HAP-1 (cell line): ENCODE data around the gene TNFRSF19.
"Not testable (repeated sequence)": the region's sequence is repeated elsewhere in the genome, so short reads cannot be mapped to it uniquely, and the experiment has no call there.

Experiments used
- DNase-seq, 2 experiments: peaks; one replicate each; pipeline ENCODE4 v3.0.0-alpha.2; 2016 to 2020; ENCODE audit warnings: low spot score in 2 of 2
- H3K27me3 ChIP-seq: fragments of 250-450 bp; sonication (Bioruptor Pico); 2 replicates; pipeline ENCODE4 v1.5.1; 2020; ENCODE audit warnings: low read depth, mild to moderate bottlenecking, moderate library complexity
- H3K36me3 ChIP-seq: fragments of 250-450 bp; sonication (Bioruptor Pico); replicated peaks from 2 replicates; pipeline ENCODE4 v1.5.1; 2020; ENCODE audit warnings: mild to moderate bottlenecking
- H3K4me1 ChIP-seq: fragments of 250-450 bp; sonication (Bioruptor Pico); 2 replicates; pipeline ENCODE4 v1.5.1; 2020; ENCODE audit warnings: mild to moderate bottlenecking
- H3K4me3 ChIP-seq: fragments of 250-450 bp; sonication (Bioruptor Pico); 2 replicates; pipeline ENCODE4 v1.5.1; 2020; ENCODE audit warnings: mild to moderate bottlenecking, moderate library complexity
- H3K9me3 ChIP-seq: fragments of 250-450 bp; sonication (Bioruptor Pico); 2 replicates; pipeline ENCODE4 v1.5.1; 2020; ENCODE audit warnings: mild to moderate bottlenecking, moderate library complexity
- in situ Hi-C: fragments of 300-500 bp; cut with MboI; formaldehyde crosslinking; loops from 3 replicates; pipeline ENCODE4 v1.14.3; 2020; ENCODE audit warnings: low sequenced_read_pairs, inconsistent platforms, mixed read lengths

TNFRSF19 gene

GRCh38 chr13:23578411-23579071, 8.3 kb downstream of the TNFRSF19 start:
- Histone ChIP-seq H3K4me3 (peak overlapping the region; percentile 69), H3K9me3 (no peaks in the 10 kb centered on the region), H3K27me3 (no peaks in the 10 kb centered on the region), H3K36me3 (no peaks in the 10 kb centered on the region), H3K4me1 (peaks cover 9% of the 10 kb centered on the region; the same call in 1 of the 2 replicates)
- in situ Hi-C loops = loop anchor here (5.0 kb wide), 1 partner anchor 111 kb away; no protein-coding TSS in a partner anchor
- DNase-seq = peak; percentile 44 to 84

GRCh38 chr13:23579072-23579895, 9.1 kb downstream of the TNFRSF19 start:
- peak; percentile 74 to 95 for DNase-seq
- Histone ChIP-seq H3K4me3 (peak overlapping the region; percentile 69), H3K9me3 (no peaks in the 10 kb centered on the region), H3K4me1 (peaks cover 9% of the 10 kb centered on the region; the same call in 1 of the 2 replicates), H3K27me3 (no peaks in the 10 kb centered on the region), H3K36me3 (no peaks in the 10 kb centered on the region)
- in situ Hi-C loops = loop anchor here (5.0 kb wide), 1 partner anchor 112 kb away; no protein-coding TSS in a partner anchor

- peak overlapping the region; percentile 69 for H3K4me3 ChIP-seq
- no peaks in the 10 kb centered on the region for H3K9me3 ChIP-seq
- H3K27me3 ChIP-seq = no peaks in the 10 kb centered on the region
- DNase-seq = peak; percentile 27 to 56
- H3K4me1 ChIP-seq = peaks cover 9% of the 10 kb centered on the region; the same call in 1 of the 2 replicates
- in situ Hi-C loops = loop anchor here (5.0 to 10.0 kb wide), 2 partner anchors 113 to 285 kb away; no protein-coding TSS in a partner anchor
- no peaks in the 10 kb centered on the region for H3K36me3 ChIP-seq
These were observed 9.9 kb downstream of the TNFRSF19 start for GRCh38 chr13:23579896-23580683.

- in situ Hi-C loops = loop anchor here (10.0 kb wide), 1 partner anchor 284 kb away; no protein-coding TSS in a partner anchor
- no peaks in the 10 kb centered on the region for H3K27me3 ChIP-seq
- H3K4me3 ChIP-seq = no peak overlapping the region
These were observed 10.5 kb downstream of the TNFRSF19 start for GRCh38 chr13:23580684-23581060.

GRCh38 chr13:23583491-23583890, 13.3 kb downstream of the TNFRSF19 start:
- Histone ChIP-seq H3K27me3 (no peaks in the 10 kb centered on the region), H3K4me1 (peaks cover 15% of the 10 kb centered on the region), H3K36me3 (no peaks in the 10 kb centered on the region), H3K4me3 (no peak overlapping the region), H3K9me3 (no peaks in the 10 kb centered on the region)
- in situ Hi-C loops = loop anchor here (10.0 kb wide), 1 partner anchor 281 kb away; no protein-coding TSS in a partner anchor
- DNase-seq = no peak

More at GRCh38 chr13:23580684-23581060, 10.5 kb downstream of the TNFRSF19 start:
- Histone ChIP-seq H3K4me1 (peaks cover 9% of the 10 kb centered on the region; the same call in 1 of the 2 replicates), H3K9me3 (no peaks in the 10 kb centered on the region), H3K36me3 (no peaks in the 10 kb centered on the region)
- DNase-seq = no peak

GRCh38 chr13:23584275-23584674, 14.1 kb downstream of the TNFRSF19 start:
- Histone ChIP-seq H3K36me3 (no peaks in the 10 kb centered on the region), H3K9me3 (no peaks in the 10 kb centered on the region), H3K4me3 (no peak overlapping the region), H3K4me1 (peaks cover 15% of the 10 kb centered on the region), H3K27me3 (no peaks in the 10 kb centered on the region)
- in situ Hi-C loops = loop anchor here (10.0 kb wide), 1 partner anchor 281 kb away; no protein-coding TSS in a partner anchor
- DNase-seq = no peak

GRCh38 chr13:23586336-23586735, 16.1 kb downstream of the TNFRSF19 start:
- Histone ChIP-seq H3K9me3 (no peaks in the 10 kb centered on the region), H3K4me3 (no peak overlapping the region), H3K4me1 (peaks cover 5% of the 10 kb centered on the region; the same call in 1 of the 2 replicates), H3K36me3 (no peaks in the 10 kb centered on the region), H3K27me3 (no peaks in the 10 kb centered on the region)
- no peak for DNase-seq
- in situ Hi-C loops = loop anchor here (10.0 kb wide), 1 partner anchor 278 kb away; no protein-coding TSS in a partner anchor

GRCh38 chr13:23588666-23589065, 18.5 kb downstream of the TNFRSF19 start:
- no peaks in the 10 kb centered on the region for H3K36me3 ChIP-seq
- no peak overlapping the region for H3K4me3 ChIP-seq
- H3K27me3 ChIP-seq = no peaks in the 10 kb centered on the region
- in situ Hi-C loops = loop anchor here (10.0 kb wide), 1 partner anchor 276 kb away; no protein-coding TSS in a partner anchor
- peaks cover 5% of the 10 kb centered on the region; the same call in 1 of the 2 replicates for H3K4me1 ChIP-seq
- H3K9me3 ChIP-seq = no peaks in the 10 kb centered on the region
- DNase-seq = no peak

GRCh38 chr13:23592596-23592995, 22.4 kb downstream of the TNFRSF19 start:
- Histone ChIP-seq H3K9me3 (no peaks in the 10 kb centered on the region), H3K4me3 (no peak overlapping the region), H3K4me1 (peaks cover 5% of the 10 kb centered on the region; the same call in 1 of the 2 replicates), H3K27me3 (no peaks in the 10 kb centered on the region), H3K36me3 (no peaks in the 10 kb centered on the region)
- DNase-seq = no peak
- in situ Hi-C loops = no loop called here

GRCh38 chr13:23593148-23593547, 22.9 kb downstream of the TNFRSF19 start:
- in situ Hi-C loops = no loop called here
- DNase-seq = no peak
- no peaks in the 10 kb centered on the region for H3K36me3 ChIP-seq
- H3K9me3 ChIP-seq = no peaks in the 10 kb centered on the region
- no peak overlapping the region for H3K4me3 ChIP-seq
- H3K27me3 ChIP-seq = no peaks in the 10 kb centered on the region
- no peaks in the 10 kb centered on the region for H3K4me1 ChIP-seq

GRCh38 chr13:23594290-23594689, 24.1 kb downstream of the TNFRSF19 start:
- in situ Hi-C loops, DNase-seq, H3K27me3 ChIP-seq: not testable (repeated sequence)

GRCh38 chr13:23598369-23598768, 28.2 kb downstream of the TNFRSF19 start:
- Histone ChIP-seq H3K4me3 (no peak overlapping the region), H3K27me3 (no peaks in the 10 kb centered on the region), H3K36me3 (no peaks in the 10 kb centered on the region), H3K4me1 (peaks cover 10% of the 10 kb centered on the region; the same call in 1 of the 2 replicates), H3K9me3 (no peaks in the 10 kb centered on the region)
- no peak for DNase-seq
- in situ Hi-C loops = no loop called here

More at GRCh38 chr13:23594290-23594689, 24.1 kb downstream of the TNFRSF19 start:
- H3K9me3 ChIP-seq, H3K4me3 ChIP-seq, H3K36me3 ChIP-seq, H3K4me1 ChIP-seq: not testable (repeated sequence)
